ENCODE data around the gene SLC2A9.

- TF ChIP-seq FOXK2 (IDR thresholded peaks at IDR 0.05) (no peak), PKNOX1 (IDR thresholded peaks at IDR 0.05) (no peak), ZNF384 (IDR thresholded peaks at IDR 0.05) (no peak), CTBP1 (IDR thresholded peaks at IDR 0.05; ENCODE audit: borderline replicate concordance) (no peak), ELF4 (IDR thresholded peaks at IDR 0.05) (no peak), SP1 (IDR thresholded peaks at IDR 0.05) (no peak)
Observed at GRCh38 chr4:10032625-10033024, 11.3 kb upstream of the SLC2A9 start.
